HG03342 (cell line): ENCODE results near the gene ECSCR.
"Not testable (repeated sequence)": the region's sequence is repeated elsewhere in the genome, so short reads cannot be mapped to it uniquely, and the experiment has no call there.

ENCODE experiments used
- ATAC-seq: cut with Tn5 transposase; IDR thresholded peaks from one replicate; pipeline ENCODE4 v1.9.1; 2021; ENCODE audit warnings: mild to moderate bottlenecking, moderate library complexity; ENCODE audit not compliant: unreplicated experiment

Gene ECSCR

DNA sequence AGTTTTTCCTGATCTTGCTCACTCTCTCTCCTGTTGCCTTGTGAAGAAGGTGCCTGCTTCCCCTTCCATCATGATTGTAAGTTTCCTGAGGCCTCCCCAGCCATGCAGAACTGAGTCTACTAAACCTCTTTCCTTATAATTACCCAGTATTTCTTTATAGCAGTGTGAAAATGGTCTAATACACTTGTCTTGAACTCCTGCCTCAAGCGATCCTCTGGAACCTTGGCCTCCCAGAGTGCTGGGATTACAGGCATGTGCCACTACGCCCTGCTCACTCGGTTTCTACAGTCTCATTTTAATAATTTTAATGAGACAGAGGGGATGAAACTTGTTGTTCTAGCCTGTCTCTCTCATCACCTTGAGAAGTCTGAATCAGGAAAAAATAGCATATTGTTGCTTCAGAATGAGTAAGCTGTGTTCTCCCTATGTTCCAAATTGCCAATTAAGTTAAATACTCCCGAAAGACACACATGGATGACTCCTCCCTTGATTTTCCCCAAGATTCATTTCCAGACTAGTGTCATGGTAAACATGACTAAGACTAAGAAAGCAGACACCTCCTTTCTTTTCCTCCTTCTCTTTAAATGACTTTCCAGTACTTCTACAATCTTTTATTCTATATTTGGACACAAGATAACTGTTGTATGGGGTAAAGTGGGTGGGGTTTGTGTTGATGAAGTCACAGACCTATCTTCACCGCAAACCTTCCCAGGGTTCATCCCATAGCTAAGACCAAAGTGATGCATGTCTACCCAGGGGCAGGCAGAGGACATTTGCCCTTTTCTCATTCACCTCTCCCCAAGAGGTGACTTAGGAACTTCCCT is 15.4 kb downstream of the ECSCR start:
- ATAC-seq = no peak

GRCh38 chr5:139445325-139446170 is 17.0 kb downstream of the ECSCR start:
- no peak for ATAC-seq

- ATAC-seq = no peak
These were observed 18.6 kb downstream of the ECSCR start for GRCh38 chr5:139443831-139444453.

GRCh38 chr5:139440416-139440815 is 22.1 kb downstream of the ECSCR start:
- ATAC-seq = not testable (repeated sequence)

- peak; percentile 87 for ATAC-seq
These were observed 23.3 kb downstream of the ECSCR start, which contains the start of gene DNAJC18 for GRCh38 chr5:139439013-139439903. TSS of gene DNAJC18 (minus strand) at chr5:139439525. CDS start at chr5:139439445, 80 bp downstream.

DNA sequence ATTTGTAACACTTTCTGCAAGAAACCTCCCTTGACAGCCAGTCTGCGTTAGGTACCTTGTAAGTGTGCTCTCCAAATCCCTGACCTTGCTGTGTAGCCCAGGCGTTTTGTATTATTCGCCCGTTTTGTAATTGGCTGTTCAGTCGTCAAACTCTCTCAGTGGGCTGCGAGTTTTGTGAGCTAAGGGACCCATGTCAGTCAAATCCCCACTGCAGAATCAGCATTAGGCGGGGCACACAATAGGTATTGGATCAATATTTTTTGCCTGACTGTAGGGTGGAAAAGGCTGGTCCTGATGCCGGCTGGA is 23.9 kb downstream of the ECSCR start:
- ATAC-seq = no peak

DNA sequence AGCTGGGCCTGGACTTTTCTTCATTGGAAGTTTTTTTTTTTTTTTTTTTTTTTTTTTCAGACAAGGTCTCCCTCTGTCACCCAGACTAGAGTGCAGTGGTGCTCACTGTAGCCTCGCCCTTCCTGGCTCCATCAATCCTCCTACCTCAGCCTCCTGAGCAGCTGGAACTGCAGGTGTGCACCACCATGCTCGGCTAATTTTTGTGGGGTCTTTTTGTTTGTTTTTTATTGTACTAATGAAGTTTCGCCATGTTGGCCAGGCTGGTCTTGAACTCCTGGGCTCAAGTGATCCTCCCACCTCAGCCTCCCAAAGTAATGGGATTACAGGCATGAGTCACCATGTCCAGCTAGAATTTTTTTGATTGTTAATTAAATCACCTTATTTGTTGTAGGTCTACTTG is 26.9 kb downstream of the ECSCR start:
- ATAC-seq = no peak

DNA sequence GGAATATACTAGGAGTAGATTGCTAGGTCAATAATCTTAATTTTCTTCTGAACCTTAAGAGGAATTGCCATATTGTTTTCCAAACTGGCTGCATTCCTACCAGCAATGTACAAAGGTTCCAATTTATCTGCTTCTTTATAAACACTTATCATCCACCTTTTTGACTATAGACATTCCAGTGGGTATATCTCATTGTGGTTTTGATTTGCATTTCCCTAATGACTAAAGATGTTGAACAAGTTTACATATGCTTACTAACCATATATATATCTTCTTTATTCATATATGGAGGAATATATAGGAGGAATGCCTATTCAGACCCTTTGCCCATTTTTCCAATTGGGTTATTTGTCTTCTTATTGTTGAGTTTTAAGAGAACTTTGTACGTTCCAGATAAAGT is 30.8 kb downstream of the ECSCR start:
- no peak for ATAC-seq

- no peak for ATAC-seq
These were observed 32.5 kb downstream of the ECSCR start for GRCh38 chr5:139430015-139430414.

DNA sequence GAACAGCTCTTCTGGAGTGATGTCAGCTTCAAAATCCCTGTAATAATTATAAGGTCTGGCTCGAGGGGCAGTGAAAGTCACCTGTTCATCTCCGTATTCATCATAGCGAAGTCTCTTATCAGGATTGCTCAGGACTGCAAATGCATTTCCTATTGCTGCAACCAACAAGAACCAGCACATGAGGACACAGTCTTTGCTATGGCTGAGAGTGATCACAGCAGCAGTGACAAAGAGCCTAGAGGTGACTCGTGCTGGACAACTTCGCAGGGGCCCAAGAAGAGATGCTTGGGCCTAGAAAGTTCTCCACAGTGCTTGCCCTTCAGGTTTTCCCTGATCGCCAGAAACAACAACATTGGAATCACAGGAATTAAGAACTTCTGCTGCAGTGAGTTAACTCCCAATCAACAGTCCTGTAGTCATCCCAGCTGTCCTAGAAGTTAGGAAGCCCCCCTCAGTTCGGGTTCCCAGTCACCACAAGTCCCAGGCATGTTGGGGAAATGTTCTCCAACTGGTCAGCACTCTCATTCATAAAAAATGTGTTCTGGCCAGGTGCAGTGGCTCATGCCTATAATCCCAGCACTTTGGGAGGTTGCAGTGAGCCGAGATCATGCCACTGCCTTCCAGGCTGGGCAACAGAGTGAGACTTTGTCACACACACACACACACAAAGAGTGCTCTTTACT is 36.2 kb downstream of the ECSCR start:
- ATAC-seq = no peak

DNA sequence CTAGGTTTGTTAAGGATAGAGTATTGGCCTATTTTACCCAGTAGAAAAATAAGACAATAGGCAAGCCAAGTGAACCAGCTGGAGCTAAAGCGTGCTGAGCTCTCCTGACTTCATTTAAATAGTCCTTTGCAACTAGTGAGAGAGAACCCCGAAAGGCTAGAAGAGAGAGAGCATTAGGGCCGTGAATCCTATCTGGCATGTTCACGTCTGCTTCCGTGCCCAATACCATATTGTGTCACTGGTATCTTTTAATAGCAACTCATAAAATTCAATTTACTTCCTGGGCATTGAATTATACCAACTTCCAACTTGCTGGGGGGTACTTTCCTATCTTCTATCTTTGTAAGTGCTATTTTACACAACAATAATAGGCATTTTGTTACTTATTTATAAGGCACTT is 37.0 kb downstream of the ECSCR start:
- ATAC-seq = no peak

- peak; percentile 79 for ATAC-seq
These were observed 40.1 kb downstream of the ECSCR start for GRCh38 chr5:139422307-139422893.

- ATAC-seq = no peak
These were observed 43.0 kb downstream of the ECSCR start for GRCh38 chr5:139419226-139420192.

- ATAC-seq = no peak
These were observed 43.8 kb downstream of the ECSCR start for GRCh38 chr5:139418793-139419192.

- ATAC-seq = no peak
These were observed 45.3 kb downstream of the ECSCR start for GRCh38 chr5:139417214-139417613.

- no peak for ATAC-seq
These were observed 45.9 kb downstream of the ECSCR start for GRCh38 chr5:139416651-139417050.

- no peak for ATAC-seq
These were observed 46.7 kb downstream of the ECSCR start for GRCh38 chr5:139415869-139416268.

GRCh38 chr5:139415221-139415861 is 47.2 kb downstream of the ECSCR start:
- no peak for ATAC-seq
